HG02884 (cell line): ENCODE results near the gene RAVER2.

Experiments
- ATAC-seq: cut with Tn5 transposase; IDR thresholded peaks from one replicate; pipeline ENCODE4 v1.9.1; 2021; ENCODE audit warnings: mild to moderate bottlenecking, moderate library complexity; ENCODE audit not compliant: unreplicated experiment

The RAVER2 gene

DNA sequence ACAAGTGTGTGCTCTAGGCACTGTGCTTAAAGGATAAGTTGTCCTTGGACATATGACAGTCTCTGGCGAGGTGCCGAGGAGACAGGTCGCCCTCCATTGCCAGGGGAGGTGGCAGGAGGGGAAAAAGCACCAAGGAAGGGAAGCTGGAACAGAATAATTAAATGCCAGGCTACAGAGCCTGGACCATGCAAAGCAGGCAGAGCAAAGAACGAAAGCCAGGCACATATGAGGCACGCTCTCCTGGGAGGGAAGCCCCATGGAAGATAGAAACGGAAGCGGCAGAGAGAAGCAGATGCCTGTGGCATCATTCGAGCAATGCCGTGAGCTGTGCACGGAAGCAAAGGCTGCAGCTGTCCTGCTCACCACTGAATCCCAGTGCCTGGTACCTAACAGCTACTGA, 130.2 kb downstream of the RAVER2 start:
- ATAC-seq: no peak

DNA sequence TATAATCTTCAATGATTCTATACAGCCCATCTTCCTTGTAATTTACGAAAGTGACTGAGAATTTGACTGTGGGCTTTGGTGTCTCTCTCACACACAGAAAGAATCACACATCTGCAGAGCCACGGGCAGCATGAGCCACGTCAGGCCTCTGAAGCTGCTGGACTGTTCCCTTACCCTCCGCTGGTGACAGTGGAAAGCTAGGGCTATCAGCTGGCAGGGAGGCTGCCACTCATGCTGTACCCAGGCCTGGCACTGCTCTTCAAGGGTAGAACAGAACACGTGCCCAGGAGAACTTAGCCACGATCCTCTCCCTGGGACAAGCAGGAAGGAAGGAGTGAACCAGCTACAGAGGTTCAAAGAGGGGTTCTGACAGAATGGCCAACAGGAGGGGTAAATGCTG, 130.7 kb downstream of the RAVER2 start:
- no peak for ATAC-seq

DNA sequence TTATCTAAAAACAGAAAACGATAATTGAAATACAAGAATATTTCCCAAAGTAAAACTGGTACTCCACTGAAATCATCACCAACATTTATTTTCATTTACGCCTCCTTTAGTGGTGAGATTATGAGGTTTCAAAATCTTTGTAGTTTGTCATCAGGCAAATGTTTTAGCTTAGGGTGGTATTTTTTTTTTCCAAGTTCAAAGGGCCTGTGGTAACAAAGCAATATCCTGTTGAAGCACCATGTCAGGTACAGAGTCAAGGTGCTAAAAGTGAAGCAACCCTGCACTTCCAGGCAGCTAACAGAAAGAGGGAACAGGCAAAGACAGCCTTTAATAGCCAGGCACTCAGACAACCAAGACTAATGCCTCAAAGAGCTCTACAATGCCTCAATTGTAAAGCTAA, 132.3 kb downstream of the RAVER2 start:
- ATAC-seq: no peak

DNA sequence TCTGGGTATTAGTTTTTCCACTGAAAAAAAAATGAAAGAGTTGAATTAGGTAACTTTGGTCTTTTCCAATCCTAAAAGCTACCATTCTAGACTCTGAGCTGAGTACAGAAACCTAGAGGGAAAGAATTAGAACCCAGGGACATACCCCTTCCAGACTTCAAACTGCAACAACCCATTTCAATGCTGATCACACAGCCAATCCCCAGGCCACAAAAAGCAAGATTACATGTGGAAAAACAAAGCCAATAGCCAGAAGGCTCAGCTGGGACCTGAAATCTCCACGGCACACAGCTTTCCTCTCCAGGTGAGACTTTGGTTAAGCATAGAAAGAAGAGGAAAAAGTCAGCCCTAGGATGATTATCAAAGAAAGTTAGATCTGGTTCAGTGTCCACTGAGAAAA, 132.7 kb downstream of the RAVER2 start:
- no peak for ATAC-seq

DNA sequence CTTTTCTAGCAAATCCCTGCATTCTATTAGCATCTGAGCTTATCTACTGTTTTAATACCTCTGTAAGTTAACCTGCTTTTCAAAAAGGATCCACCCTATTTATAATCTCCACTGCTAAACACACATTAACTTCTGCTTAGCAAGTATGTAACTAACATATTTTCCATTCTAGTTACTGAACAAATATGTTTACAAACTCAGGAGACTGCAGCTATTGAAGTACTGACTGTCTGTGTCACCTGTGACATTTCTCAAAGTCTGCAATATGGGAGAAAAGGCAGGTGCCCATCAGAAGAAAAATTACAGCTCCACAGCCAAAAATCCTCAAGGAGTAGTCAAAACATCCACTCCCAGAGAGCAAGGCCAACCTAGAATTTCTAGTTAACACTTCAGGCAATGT, 133.2 kb downstream of the RAVER2 start:
- no peak for ATAC-seq

DNA sequence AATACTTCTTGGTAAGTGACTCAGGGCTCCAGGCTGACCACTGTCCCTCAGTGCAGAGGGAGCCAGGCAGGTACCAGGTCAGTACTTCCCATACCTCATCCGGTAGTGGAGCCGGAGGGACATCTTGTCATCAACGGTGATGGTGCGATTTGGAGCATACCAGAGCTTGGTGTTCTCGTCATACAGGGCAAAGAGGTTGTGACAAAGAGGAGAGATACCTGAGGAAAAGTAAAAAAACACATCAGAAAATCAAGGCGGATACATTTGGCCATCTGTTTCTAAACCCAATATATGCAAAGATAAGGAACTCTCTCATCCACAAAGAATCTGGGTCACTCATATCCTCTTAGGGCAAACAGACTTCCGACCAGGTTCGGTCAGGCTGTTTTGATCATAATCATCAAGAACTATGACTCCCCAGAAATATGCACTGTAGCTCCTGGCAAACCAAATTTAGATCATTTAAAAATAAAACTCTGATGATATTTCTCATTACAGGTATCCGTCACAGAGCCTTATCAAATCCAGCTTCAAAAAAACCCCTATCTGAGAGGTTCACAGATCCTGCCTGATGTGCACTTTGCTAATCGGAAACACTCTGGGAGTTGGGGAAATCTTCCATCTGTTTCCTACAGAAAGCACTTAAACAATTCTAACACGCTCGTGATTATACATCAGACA, 134.2 kb downstream of the RAVER2 start:
- ATAC-seq: no peak

DNA sequence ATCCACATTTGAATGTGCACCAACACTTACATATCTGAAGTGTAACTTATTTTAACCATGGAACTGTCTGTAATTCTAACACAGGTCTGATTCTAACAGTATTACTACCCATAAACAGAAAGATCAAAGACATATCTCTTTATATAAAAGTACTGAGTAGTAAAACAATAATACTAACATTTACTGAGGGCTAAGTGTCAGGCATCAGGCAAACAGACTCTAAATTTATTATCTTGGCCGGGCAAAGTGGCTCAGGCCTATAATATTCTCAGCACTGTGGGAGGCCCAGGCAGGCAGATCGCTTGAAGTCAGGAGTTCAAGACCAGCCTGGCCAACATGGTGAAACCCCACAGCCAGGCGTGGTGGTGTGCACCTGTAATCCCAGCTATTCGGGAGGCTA, 135.6 kb downstream of the RAVER2 start:
- no peak for ATAC-seq

DNA sequence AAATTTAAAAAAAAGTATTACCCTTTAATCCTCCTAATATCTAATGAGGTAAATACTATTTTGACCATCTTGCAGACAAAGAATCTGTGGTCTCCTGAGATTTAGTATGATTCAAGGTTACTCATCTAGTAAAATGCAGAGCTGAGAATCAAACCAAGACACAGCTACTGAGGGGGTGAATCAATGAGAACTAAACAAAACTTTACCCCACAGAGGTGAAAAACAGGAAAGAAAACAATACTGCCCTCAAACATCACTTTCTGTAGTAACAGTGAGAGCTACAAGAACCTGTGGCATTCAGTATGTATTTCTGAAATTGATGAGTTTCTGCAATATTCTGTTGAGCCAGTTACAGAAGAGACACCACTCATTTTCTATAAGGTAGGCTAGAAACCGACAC, 136.4 kb downstream of the RAVER2 start:
- ATAC-seq: peak; percentile 42
